GM18519 (cell line): Measurements from ENCODE around the gene TAS2R16.
"Not testable (repeated sequence)": the region's sequence is repeated elsewhere in the genome, so short reads cannot be mapped to it uniquely, and the experiment has no call there.

ENCODE experiments used
- ATAC-seq: cut with Tn5 transposase; IDR thresholded peaks from one replicate; pipeline ENCODE4 v1.9.1; 2021; ENCODE audit warnings: mild to moderate bottlenecking, moderate library complexity; ENCODE audit not compliant: unreplicated experiment, low FRiP score

TAS2R16 gene

DNA sequence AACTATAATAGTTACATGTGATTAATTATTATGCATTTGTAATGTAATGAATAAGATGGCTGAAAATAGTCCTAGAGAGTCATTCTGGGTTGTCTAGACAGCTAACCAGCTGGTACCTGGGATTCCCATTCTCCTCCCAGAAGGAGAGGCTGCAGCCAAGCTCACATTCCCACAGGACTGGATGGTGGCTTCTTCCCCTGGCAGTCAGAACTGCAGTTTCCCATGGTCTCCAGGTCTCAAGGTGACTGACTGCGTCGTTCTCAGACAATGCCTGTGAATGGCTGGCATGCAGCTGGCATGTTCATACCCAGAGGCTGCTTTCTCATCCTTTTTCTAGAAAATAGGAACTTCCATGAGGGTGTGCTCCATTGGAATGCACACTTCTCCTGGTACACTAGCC, 21.3 kb downstream of the TAS2R16 start:
- no peak for ATAC-seq

DNA sequence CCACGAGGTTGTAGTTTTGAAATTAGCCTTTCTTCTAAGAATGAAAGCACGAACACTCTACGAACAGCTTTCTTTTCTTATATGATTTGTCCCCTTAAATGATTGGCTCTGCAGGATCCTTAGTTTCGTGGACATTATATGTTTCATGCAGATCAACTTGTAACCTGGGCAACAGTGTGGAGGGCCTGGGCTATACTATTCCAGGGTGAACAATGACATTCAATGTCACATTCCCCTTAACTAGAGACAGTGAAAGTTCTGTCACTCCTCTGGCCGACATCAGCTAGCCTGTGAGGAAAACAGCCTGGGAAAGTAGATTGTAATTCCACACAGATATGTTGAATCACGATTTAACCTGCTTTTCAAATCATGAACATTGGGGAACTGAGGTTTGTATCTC, 23.4 kb downstream of the TAS2R16 start:
- ATAC-seq: no peak

DNA sequence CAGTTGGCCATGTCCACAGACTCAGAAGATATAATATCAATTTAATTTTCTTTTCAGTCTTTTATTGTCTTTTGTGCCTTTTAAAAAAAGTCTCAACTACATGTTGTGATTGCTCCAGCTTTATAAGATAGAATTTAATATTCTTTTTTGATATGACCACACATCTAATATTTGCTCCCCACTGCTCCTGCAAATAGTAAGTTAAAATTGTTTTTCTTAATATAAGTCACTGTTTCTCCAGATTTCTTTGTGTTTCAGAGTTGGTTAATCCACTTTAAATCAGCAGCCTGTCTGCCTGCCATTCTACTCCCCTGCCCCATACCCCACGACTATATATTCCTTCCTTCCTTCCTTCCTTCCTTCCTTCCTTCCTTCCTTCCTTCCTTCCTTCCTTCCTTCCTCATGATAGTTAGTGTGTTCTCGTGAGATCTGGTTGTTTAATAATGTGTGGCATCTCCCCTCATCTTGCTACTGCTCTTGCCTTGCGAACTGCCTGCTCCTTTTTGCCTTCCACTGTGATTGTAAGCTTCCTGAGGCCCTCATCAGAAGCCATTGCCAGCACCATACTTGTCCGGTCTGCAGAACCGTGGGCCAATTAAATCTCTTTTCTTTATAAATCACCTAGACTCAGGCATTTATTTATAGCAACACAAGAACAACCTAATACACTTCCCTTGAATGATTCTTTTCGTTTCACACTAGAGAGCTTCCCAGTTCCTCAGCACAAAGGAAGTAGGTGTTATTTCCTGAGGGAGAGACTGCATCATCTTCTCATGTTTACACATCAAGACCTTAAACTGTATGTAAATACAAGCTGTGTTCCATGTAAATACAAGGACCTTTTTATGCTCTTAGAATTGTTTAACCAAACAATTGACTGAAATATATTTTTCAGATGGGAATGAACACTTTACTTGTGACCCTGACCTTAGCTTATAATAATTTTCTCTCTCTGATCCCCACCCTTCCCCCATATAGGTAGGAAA, 24.5 kb downstream of the TAS2R16 start:
- ATAC-seq: no peak

DNA sequence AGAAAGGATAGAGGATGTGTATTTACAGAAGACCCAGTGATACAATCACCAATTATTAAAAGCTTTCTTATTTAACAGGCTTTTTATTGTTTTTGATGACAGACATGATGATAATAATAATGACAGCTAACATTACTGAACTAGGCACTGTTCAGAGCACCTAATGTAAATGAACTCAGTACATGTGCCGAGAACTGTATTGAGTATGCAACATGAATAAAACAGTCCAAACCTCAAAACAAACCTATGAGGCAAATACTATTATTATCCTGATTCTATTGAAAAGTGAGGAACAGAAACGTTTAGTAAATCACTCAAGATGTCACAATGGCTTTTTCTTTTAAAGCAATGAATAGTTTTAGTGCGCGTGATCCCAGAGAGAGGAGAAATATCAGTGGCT, 27.1 kb downstream of the TAS2R16 start:
- no peak for ATAC-seq

DNA sequence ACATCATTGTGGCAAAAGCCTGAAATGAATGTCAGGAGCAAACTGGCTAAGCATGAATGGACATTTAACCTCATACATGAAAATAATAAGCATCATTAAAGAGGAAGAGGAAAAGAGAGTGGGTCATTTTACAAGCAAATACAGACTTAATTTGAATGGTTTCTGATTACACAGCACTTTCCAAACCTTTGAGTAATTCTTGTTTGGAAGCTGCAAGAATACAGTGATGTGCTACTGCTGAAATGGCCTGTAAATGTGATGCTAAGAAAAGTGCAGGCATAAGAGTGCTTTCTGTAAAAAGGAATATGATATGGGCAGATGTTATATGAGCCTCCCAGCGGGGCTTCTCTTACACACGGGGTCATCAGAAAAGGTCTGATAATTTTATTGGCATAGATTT, 30.2 kb downstream of the TAS2R16 start:
- no peak for ATAC-seq

DNA sequence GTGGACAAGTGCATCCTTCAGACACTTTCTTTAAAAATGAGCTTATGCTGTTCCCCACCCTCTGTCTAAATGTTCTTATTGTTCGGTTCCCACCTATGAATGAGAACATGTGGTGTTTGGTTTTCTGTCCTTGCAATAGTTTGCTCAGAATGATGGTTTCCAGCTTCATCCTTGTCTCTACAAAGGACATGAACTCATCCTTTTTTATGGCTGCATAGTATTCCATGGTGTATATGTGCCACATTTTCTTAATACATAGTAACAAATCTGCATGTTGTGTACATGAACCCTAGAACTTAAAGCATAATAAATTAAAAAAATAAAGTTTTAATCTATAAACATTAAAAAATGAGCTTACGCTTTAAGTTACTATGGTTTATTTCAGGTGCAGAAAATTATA, 41.8 kb downstream of the TAS2R16 start:
- ATAC-seq: not testable (repeated sequence)

DNA sequence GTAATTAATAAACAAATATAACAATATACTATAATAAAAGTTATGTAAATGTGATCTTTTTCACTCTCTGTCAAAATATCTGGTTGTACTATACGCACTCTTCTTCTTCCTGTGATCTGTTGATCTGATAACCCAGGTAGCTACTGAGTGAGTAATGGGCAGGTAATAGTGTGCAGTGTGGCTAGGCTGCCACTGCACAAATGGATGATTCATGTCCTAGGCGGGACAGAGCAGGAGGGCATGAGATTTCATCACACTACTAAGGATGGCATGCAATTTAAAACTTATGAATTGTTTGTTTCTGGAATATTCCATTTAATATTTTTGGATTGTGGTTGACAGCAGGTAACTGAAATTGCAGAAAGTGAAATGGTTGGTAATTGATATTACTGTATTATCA, 44.5 kb downstream of the TAS2R16 start:
- ATAC-seq: no peak

DNA sequence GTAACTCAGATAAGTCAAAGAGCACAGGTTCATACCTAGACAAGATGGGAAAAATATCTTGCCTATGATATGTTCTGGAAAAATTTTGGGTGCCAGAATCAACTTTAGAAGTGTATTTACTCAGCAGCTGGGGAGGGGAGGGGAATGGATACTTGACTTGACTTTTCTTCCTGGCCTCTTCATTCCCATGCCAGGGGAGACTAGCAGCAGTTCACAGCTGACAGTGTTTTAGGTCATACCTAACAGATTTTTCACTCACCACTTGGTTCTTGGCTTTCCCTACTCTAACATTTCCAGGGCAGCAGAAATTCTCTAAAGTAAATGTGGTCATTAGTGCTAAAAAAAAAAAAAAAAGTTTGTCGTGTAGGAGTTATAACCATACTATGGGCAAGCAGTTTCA, 46.3 kb downstream of the TAS2R16 start:
- no peak for ATAC-seq
